OCI-M2 (cell line): Measurements from ENCODE around the gene DONSON.
"Not testable (repeated sequence)": the region's sequence is repeated elsewhere in the genome, so short reads cannot be mapped to it uniquely, and the experiment has no call there.

ENCODE experiments used
- DNase-seq: peaks from one replicate; lab custom pipeline; 2025; ENCODE audit not compliant: unreplicated experiment; lab: John Stamatoyannopoulos, UW

The DONSON gene, protein sequence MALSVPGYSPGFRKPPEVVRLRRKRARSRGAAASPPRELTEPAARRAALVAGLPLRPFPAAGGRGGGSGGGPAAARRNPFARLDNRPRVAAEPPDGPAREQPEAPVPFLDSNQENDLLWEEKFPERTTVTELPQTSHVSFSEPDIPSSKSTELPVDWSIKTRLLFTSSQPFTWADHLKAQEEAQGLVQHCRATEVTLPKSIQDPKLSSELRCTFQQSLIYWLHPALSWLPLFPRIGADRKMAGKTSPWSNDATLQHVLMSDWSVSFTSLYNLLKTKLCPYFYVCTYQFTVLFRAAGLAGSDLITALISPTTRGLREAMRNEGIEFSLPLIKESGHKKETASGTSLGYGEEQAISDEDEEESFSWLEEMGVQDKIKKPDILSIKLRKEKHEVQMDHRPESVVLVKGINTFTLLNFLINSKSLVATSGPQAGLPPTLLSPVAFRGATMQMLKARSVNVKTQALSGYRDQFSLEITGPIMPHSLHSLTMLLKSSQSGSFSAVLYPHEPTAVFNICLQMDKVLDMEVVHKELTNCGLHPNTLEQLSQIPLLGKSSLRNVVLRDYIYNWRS

DNA sequence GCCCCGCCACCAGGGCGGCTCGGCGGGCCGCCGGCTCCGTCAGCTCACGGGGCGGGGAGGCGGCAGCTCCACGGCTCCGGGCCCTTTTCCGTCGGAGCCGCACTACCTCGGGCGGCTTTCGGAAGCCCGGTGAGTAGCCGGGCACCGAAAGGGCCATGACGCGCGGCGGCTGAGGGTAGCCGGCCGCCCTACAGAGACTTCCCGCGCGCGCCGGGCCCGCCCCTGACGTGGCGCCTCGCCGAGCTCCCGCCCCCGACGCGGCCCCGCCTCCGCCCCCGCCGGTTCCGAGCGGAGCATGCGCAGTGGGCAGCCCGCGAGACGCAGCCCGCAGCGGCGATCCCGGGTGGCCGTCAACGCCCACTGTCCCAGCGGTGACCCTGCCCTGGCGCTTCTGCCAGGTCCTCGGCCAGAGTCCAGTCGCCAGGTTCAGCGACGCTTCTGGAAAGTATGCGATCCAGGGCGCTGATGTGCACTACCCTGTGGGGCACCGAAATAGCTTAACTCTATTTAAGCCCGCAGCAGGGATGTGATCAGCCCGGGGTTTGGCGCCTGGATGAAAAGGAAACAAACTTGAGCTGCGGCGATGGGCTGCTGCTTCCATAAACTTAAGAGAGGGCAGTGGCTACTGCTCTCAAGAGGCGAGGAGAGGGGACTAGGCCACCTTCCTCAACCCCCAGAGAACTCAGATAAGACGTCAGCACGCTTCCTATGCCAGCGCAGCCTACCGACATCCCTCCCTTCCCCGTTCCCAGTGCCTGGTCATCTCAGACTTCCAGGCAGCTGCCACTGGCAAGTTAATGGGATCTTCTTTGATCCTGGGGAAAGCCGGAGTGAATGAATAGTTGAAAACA lies at the start of gene DONSON:
Gene DONSON, minus strand, starts transcription at position 200 of the 851 bp plus-strand sequence. Its CDS starts 43 bp downstream, at position 157.
- DNase-seq: peak; percentile 66

DNA sequence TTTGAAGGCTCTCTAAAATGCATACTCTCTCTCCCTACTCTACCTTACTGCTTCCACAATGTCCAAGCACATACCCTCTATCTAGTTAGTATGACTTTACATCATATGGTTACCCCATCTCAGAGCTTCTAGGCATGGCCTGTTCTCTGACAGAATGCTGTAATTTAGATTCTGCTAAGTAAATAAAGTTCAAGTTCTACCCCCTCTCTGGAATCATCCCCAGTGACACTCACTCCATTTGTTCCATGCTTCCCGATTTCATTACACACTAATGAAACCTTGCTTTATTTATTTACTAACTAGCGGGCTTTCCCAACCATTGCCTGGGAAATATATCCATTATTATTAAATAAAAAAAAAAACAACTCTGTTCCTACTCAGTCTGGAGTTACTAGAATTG lies 45.8 kb upstream of the DONSON start:
- no peak for DNase-seq

DNA sequence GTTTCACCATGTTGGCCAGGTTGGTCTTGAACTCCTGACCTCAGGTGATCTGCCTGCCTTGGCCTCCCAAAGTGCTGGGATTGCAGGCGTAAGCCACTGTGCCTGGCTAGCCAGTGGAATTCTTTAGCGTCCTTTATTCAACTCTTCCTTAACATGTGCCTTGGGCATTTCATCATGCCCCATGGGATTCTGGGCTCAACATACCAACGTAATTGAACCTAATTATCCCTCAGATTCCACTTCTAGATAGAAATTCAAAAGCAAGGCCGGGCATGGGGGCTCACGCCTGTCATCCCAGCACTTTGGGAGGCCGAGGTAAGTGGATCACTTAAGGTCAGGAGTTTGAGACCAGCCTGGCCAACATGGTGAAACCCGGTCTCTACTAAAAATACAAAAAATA lies 37.7 kb upstream of the DONSON start:
- not testable (repeated sequence) for DNase-seq

DNA sequence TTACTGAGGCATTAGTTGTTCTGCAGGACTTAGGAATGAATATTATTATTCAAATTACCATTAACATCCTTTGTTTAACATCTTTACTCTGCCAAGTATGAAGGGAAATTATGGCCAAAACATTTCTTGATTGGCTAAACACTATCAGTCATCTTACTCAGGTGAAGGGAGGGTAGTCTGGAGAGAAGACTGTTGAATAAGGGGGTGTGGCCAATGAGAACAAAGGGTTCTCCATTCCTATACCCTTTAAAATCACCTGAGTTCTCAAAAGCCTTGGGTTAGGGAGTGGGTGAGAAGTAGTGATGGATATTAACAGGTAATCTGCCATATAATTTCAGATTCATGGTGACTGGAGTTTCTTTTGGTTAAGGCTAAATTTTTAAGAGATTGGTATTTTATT lies 33.8 kb upstream of the DONSON start:
- no peak for DNase-seq

DNA sequence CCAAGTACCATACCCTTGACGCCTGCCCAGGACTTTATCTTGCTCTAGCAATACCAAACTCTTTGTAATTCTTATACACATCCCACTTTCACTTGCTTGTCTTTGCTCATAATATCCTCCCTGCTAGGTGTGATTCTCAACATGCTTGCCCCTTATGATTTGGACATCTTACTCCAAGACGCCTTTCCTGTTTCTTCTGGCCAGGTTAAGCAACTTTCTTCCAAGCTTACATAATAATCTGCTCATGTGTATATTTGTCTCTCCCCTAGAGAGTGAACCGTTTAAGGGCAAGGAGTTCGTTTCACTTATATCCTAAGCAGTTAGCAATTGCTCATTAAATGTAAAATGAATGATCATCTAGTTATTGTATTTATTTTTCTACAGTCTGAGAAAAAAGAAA lies 31.2 kb upstream of the DONSON start:
- DNase-seq: no peak

DNA sequence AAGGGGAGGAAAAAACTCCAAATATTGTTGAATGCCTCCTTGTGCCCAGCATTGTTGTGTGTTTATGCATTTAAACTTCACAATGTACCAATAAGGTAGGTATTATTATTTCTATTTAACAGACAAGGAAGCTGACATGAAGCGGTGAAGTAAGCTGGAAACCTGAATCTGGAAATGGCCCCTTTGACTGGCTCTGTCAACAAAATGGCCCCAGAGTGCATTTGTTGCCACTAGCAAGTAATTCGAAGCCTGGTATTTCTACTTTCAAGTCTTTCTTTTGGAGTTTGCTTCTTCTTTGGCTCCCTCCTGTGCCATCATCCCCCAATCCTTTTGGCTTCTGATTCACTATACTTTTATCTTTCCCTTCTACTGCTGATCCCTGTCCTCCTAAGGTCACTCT lies 29.9 kb upstream of the DONSON start:
- DNase-seq: no peak

DNA sequence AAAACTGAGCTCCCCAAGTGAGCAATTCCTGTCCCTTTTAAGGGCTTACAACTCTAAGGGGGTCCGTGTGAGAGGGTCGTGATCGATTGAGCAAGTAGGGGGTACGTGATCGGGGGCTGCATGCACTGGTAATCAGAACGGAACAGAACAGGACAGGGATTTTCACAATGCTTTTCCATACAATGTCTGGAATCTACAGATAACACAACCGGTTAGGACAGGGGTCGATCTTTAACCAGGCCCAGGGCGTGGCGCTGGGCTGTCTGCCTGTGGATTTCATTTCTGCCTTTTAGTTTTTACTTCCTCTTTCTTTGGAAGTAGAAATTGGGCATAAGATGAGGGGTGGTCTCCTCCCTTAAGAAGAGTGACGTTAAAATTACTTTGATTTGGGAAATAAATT lies 29.1 kb upstream of the DONSON start:
- DNase-seq: peak; percentile 72

DNA sequence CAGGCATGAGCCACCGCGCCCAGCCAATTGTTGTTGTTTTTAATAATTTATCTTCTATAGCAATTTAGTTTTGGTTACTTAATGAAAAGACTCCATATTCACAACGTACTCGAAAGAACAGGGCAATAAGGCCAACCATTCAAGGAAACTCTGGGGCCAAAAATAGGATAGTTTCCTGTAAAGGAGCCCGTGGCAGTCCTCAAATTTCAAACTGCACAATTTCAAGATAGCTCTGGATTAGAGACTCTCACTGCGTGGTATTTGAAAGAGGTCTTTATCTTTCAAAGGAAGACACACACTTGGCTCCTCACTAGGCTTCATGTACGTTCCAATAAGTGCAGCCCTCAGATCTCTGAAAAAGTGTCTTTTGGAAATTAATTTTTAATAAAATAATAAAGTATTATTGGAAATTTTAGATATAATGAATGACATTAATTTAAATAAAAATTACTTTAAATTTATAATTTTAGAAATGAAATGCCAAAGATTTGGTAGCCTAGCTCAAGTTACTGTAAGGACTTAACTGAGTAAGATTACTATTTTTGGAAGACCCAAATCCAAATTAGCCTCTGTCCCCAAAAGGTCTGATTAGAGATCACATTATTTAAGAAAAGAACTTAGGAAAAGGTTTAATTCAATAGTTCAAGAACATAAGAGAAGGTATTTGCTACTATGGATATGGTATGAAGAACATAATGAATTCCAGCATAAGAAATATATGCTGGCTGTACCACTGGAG lies 22.7 kb upstream of the DONSON start:
- DNase-seq: no peak

DNA sequence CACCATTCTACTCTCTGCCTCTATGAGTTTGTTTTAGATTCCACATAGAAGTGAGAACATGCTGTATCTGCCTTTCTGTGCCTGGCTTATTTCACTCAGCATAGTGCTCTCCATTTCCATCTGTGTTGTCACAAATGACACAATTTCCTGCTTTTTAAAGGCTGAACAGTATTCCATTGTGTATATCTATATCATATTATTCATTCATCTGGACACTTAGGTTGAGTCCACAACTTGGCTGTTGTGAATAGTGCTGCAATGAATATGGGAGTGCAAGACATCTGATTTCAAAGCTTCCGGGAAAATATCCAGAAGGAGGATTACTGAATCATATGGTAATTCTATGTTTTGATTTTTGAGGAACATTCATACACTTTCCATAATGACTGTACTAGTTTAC lies 20.1 kb upstream of the DONSON start:
- DNase-seq: no peak

DNA sequence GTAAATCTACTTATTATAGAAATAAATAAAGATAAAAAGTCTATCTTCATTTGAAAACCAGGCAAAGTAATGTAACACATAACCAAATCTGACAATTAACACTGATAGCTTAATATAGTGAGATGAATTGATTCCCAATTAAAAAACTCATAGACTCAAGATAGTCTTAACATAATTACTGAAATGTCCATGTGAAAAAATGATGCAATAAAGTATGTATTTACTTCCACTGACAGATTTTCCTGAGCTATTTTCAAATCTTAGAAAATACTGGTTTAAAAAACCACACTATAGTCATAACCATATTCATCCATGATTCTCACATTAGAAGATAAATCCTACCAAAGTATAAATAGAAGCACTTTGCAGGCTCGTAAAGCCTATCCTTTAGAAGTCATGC lies 9.6 kb upstream of the DONSON start:
- no peak for DNase-seq

DNA sequence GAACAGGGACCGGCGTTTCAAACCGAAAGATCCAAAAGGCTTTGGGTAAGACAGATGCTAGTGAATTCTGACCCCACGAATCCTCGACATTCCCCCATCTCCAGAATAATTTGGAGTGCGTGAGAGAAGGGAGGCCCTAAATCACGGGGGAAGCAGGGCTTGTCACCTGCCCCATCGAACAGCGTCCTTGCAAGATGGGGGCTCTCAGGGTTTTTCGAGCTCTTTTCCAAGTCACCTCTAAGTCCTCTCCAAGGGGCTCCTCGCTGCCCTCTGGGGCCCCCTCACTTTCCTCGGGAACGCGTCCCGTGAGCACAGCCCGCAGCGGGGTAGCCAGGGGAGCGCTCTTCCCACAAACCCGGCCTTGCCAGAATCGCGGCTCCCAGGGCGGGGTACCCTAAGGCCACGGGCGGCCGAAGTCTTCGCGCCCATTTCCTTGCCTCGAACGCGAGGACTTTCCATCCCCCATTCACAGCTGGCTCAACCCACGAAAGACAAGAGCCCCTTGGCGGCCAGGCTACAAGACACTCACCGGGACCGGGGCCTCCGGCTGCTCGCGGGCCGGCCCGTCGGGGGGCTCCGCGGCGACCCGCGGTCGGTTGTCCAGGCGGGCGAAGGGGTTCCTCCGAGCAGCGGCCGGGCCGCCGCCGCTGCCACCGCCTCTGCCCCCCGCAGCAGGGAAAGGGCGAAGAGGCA lies 546 bp downstream of the DONSON start:
- DNase-seq: no peak

DNA sequence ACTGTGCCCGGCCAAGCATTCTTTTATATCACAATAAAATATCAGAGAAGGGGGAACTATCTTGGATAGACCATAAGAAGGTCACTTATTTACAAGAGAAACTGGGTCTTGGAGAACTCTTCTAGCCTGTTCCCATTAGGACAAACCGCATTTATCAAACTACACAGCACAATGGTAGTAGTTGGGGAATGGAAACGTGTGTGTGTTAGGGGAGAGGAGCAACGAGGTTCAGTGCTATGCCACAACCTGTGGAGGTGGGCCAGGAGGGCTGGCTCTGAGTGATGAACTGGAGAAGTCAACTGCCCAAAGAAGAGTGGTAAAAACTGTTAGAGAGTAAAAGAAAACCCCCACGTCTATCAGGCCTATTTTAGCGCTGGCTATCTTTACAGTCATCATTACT lies 1.6 kb downstream of the DONSON start:
- no peak for DNase-seq

DNA sequence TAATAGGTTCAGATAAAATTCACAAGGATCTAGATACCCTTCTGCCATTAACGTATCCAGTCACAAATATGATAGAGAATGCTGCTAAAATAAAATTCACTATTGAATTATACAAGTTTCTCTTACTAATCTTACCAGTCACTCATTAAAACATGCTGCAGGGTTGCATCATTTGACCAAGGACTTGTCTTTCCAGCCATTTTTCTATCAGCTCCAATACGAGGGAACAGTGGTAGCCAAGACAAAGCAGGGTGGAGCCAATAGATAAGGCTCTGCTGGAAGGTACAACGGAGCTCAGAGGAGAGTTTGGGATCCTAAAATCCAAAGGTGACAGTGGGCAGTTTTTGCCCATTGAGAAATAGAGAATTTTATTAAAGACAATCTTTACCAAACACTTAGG lies 4.0 kb downstream of the DONSON start:
- DNase-seq: no peak

DNA sequence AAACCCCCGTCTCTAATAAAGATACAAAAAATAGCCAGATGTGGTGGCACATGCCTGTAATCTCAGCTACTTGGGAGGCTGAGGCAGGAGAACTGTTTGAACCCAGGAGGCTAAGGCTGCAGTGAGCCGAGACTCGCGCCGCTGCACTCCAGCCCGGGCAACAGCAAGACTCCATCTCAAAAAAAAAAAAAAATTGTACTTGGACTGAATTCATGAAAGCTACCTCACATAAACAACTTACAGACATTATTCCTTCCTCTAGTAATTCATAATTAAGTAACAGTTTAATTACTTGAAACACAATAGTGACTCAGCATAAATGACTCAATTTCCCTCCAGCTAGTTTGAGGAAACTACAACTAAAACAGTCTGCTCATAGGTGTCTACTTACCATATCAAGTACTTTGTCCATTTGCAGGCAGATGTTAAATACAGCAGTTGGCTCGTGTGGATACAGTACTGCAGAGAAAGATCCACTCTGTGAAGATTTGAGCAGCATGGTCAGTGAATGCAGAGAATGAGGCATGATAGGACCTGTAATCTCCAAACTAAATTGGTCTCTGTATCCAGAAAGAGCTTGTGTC lies 9.4 kb downstream of the DONSON start:
- DNase-seq: no peak

DNA sequence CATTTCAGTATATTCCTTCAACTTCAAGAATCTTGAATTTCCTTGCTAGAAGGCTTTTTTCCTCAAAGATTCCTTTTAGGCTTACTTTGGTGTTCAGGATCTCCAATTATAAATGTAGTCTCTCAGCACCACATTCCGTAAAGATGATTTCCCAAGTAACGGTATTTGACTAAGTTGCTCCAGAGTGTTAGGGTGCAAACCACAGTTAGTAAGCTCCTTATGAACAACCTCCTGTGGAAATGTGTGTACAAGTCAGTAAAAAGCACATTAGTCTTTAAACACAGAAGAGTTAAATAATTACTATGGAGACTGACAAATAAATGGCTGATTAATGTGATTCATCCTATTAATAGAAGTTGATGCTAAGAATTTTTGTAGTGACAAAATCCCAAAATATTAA lies 10.3 kb downstream of the DONSON start:
- no peak for DNase-seq

DNA sequence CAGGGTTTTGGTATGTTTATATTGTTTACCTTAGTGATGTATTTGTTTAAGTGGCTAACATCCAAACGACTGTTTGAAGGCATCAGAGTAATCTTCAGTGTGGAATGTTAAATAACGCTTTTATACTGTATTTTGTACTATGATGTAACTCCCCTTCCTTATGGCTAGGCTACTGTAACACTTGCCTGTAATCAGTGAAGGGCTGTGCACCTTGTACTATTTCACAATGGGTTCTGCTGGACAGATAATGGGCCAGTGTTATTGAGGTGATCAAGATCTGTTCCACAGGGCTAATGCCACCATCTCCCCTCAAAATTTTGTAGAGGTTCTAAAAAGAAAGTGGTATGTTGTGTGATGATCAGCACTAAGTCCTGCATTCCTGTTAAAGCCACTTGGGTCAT lies 11.7 kb downstream of the DONSON start:
- DNase-seq: not testable (repeated sequence)

DNA sequence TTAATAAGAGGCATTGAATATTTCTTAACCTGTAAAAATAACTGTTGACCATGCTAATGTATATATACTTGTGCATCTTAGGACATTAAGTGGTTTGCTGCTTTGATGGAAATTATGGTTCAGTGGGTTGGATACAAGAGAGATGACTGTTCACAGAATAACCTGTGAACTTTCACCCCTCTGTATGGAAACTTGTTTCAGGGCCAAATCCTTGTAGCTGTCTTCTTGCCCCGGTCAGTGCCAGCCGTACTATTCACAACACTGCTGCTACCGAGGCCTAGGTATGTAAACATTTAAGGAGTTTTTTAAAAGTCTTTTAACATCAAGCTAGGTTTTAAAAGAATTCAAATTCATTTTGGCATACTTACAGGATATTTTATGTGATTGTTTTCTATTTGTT lies 16.1 kb downstream of the DONSON start:
- no peak for DNase-seq

DNA sequence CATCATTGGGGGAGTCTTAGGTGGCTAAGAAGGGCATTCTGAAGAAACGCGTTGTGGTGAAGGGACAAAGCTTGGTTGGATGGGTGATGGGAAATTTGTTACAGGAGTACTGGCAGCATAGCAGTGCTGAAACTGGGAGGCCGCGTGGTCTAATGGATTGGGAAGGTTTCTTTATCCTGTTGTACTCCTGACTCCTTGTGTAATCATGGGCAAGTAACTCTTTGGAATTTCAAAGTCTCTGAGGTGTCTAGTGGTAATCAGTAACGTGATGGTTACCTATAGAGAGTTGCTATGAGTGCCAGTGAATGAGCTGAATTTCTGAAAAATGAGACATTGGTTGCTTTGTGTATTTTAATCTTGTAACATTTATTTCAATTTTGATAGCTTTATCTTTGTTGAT lies 18.5 kb downstream of the DONSON start:
- no peak for DNase-seq

DNA sequence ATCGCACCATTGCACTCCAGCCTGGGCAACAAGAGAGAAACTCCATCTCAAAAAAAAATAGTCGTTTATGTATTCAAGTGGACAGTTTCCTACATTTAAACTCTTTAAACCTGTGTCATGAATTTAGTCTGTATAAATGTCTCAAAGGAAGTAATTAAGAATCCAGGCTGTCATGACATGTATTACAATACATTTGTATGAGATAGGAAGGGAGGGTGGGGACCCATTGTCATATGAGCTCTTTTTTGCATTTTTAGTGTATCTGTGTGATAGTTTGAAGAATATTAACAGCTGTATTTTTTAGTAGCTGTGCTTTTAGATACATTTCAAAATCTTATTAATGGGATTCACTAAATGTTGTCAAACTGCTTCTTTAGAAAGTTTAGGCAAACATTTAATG lies 20.0 kb downstream of the DONSON start:
- no peak for DNase-seq

DNA sequence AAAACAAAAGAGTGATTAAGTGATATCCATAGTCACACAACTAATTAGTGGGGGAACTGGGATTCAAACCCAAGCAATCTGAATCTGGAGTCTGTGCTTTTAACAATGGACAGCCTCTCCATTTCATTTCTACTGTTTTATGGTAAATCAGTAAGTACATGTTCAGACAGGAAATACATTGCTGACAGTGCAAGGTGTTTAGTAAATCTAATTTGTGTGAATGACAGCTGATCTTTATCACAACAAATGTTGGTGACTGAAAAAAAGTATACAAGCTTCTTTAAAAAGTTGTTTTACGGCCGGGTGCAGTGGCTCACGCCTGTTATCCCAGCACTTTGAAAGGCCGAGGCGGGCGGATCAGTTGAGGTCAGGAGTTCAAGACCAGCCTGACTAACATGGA lies 20.6 kb downstream of the DONSON start:
- DNase-seq: no peak
